ENCODE data around the gene ASB6. TPM values are rescaled to one million over a fixed set of nuclear protein-coding genes. Genes with fewer than 3 reads are reported as not detected.

ASB6 gene
- total RNA-seq, 1 experiment from 2014 or later = 20.0 TPM

GRCh38 chr9:129647635-129648034 lies 5.7 kb upstream of the ASB6 start (continued):
- no peak for TF ChIP-seq FOXP4 (CRISPR knock-in tag; IDR thresholded peaks at IDR 0.05)
- TF ChIP-seq RELA (CRISPR knock-in tag; IDR thresholded peaks at IDR 0.05; ENCODE audit: borderline replicate concordance) = no peak
- TF ChIP-seq RORB (CRISPR knock-in tag; IDR thresholded peaks at IDR 0.05) = no peak
- TF ChIP-seq GRHL2 (CRISPR knock-in tag; IDR thresholded peaks at IDR 0.05; ENCODE audit: insufficient replicate concordance, severe bottlenecking) = no peak
- TF ChIP-seq ZNF281 (CRISPR knock-in tag; IDR thresholded peaks at IDR 0.05) = no peak
- TF ChIP-seq ZNF138 (CRISPR knock-in tag; conservative IDR thresholded peaks at IDR 0.05) = no peak
- TF ChIP-seq ZMAT4 (CRISPR knock-in tag; IDR thresholded peaks at IDR 0.05) = no peak
- TF ChIP-seq MAX (CRISPR knock-in tag; IDR thresholded peaks at IDR 0.05) = no peak
- TF ChIP-seq AR (CRISPR knock-in tag; IDR thresholded peaks at IDR 0.05) = no peak
- TF ChIP-seq NR2C2 (CRISPR knock-in tag; IDR thresholded peaks at IDR 0.05) = no peak
- TF ChIP-seq CBFB (CRISPR knock-in tag; IDR thresholded peaks at IDR 0.05; ENCODE audit: low read depth) = no peak
- TF ChIP-seq IRF1 (CRISPR knock-in tag; IDR thresholded peaks at IDR 0.05) = no peak
- no peak for TF ChIP-seq TP53 (CRISPR knock-in tag; IDR thresholded peaks at IDR 0.05)

- H3K9me3 Mint-ChIP-seq = peaks cover 8% of the 10 kb centered on the region
- H3K27ac Mint-ChIP-seq = no peak overlapping the region
- TF ChIP-seq GRHL2 (CRISPR knock-in tag; IDR thresholded peaks at IDR 0.05; ENCODE audit: insufficient replicate concordance, severe bottlenecking) (no peak), ZNF416 (CRISPR knock-in tag; IDR thresholded peaks at IDR 0.05) (no peak)
- DNase-seq (ENCODE audit: low spot score) (no peak), ATAC-seq (no peak)
- H3K36me3 Mint-ChIP-seq = no peaks in the 10 kb centered on the region
- ChIA-PET CTCF (interaction anchor here (0.6 to 1.4 kb wide), 4 partner anchors 18 to 158 kb away, joined by 3 to 6 read pairs (median 3); partner anchors contain the start of gene NTMT1), POLR2A (no interaction called here)
- no peaks in the 10 kb centered on the region; the same call in 1 of the 2 replicates for H3K27me3 Mint-ChIP-seq (ENCODE audit: low read depth)
- H3K4me1 Mint-ChIP-seq = peaks cover 3% of the 10 kb centered on the region; the same call in 1 of the 2 replicates
- H3K4me3 Mint-ChIP-seq = no peak overlapping the region
Measured at GRCh38 chr9:129646654-129647053, 4.7 kb upstream of the ASB6 start.

- Mint-ChIP-seq H3K36me3 (no peaks in the 10 kb centered on the region), H3K4me1 (peaks cover 5% of the 10 kb centered on the region), H3K27me3 (ENCODE audit: low read depth) (no peaks in the 10 kb centered on the region; the same call in 1 of the 2 replicates), H3K4me3 (no peak overlapping the region), H3K9me3 (peaks cover 8% of the 10 kb centered on the region), H3K27ac (no peak overlapping the region)
- ATAC-seq = no peak
- DNase-seq (ENCODE audit: low spot score) = no peak
- ChIA-PET POLR2A (no interaction called here), CTCF (interaction anchor here (0.9 to 1.4 kb wide), 3 partner anchors 18 to 75 kb away, joined by 3 to 6 read pairs (median 3); partner anchors contain the start of gene NTMT1)
- TF ChIP-seq FOXJ3 (CRISPR knock-in tag; IDR thresholded peaks at IDR 0.05; ENCODE audit: borderline replicate concordance) = no peak
- TF ChIP-seq ZNF671 (CRISPR knock-in tag; IDR thresholded peaks at IDR 0.05) = no peak
- no peak for TF ChIP-seq GTF2I (CRISPR knock-in tag; conservative IDR thresholded peaks at IDR 0.05)
- no peak for TF ChIP-seq PRDM15 (CRISPR knock-in tag; IDR thresholded peaks at IDR 0.05)
- no peak for TF ChIP-seq MYBL2 (CRISPR knock-in tag; IDR thresholded peaks at IDR 0.05)
- no peak for TF ChIP-seq ZNF423 (CRISPR knock-in tag; IDR thresholded peaks at IDR 0.05)
- TF ChIP-seq JUN (CRISPR knock-in tag; IDR thresholded peaks at IDR 0.05) = no peak
- TF ChIP-seq GABPB1 (CRISPR knock-in tag; IDR thresholded peaks at IDR 0.05) = no peak
Measured at GRCh38 chr9:129646252-129646651, 4.3 kb upstream of the ASB6 start.
